GM12875 (cell line): Measurements from ENCODE around the gene SEMA6B.

Experiments
- H3K4me3 ChIP-seq: one replicate; pipeline ENCODE4 v1.5.1; 2011; ENCODE audit warnings: low read depth, low read length, control low read depth
- CTCF ChIP-seq: IDR thresholded peaks from 2 replicates; pipeline ENCODE4 v1.5.1; 2011; ENCODE audit warnings: low read depth, mild to moderate bottlenecking, control low read depth, inconsistent platforms, low read length, moderate library complexity, borderline replicate concordance; ENCODE audit not compliant: insufficient read depth

The SEMA6B gene

GRCh38 chr19:4507804-4508203 is 51.7 kb downstream of the SEMA6B start:
- no peak overlapping the region for H3K4me3 ChIP-seq
- no peak for TF ChIP-seq CTCF

- no peak for TF ChIP-seq CTCF
- H3K4me3 ChIP-seq, result no peak overlapping the region
Observed at GRCh38 chr19:4507150-4507452, 52.4 kb downstream of the SEMA6B start.

GRCh38 chr19:4506449-4507149 is 52.9 kb downstream of the SEMA6B start:
- H3K4me3 ChIP-seq, result no peak overlapping the region
- TF ChIP-seq CTCF, result no peak

GRCh38 chr19:4505570-4506448 is 53.7 kb downstream of the SEMA6B start:
- TF ChIP-seq CTCF, result no peak

GRCh38 chr19:4504891-4505569 is 54.5 kb downstream of the SEMA6B start:
- H3K4me3 ChIP-seq, result no peak overlapping the region
- no peak for TF ChIP-seq CTCF

More at GRCh38 chr19:4505570-4506448, 53.7 kb downstream of the SEMA6B start:
- no peak overlapping the region for H3K4me3 ChIP-seq

GRCh38 chr19:4504297-4504701 is 55.2 kb downstream of the SEMA6B start:
- TF ChIP-seq CTCF, result no peak
- no peak overlapping the region for H3K4me3 ChIP-seq

- H3K4me3 ChIP-seq, result no peak overlapping the region
Observed at GRCh38 chr19:4503825-4504170, 55.7 kb downstream of the SEMA6B start.

More at GRCh38 chr19:4503825-4504170, 55.7 kb downstream of the SEMA6B start:
- no peak for TF ChIP-seq CTCF
